IMR-90 (cell line): ENCODE measurements around the gene ELP4. TPM values are rescaled to one million over a fixed set of nuclear protein-coding genes. Genes with fewer than 3 reads are reported as not detected.

Experiments
- ATAC-seq: fragments of 200-7000 bp; cut with Tn5 transposase; 2 replicates; pipeline ENCODE4 v1.9.1; 2020; ENCODE audit warnings: low read depth, mild to moderate bottlenecking, moderate library complexity
- BruUV-seq: library from RNA; stranded (reverse); fragments of 400-500 nt; replicated peaks from 2 replicates; lab custom pipeline; 2021; lab: Mats Ljungman, UMichigan
- CTCF ChIA-PET: fragments of 300-600 bp; formaldehyde crosslinking; extraction: SDS; loops from one replicate; lab custom pipeline; 2021; ENCODE audit warnings: antibody characterized with exemption; lab: Yijun Ruan, JAX
- POLR2A ChIA-PET: fragments of 300-600 bp; sonication (Branson Sonifier 250); formaldehyde crosslinking; loops from one replicate; lab custom pipeline; 2022; ENCODE audit warnings: antibody characterized with exemption; ENCODE audit not compliant: unreplicated experiment; lab: Charles Lee
- DNase-seq: peaks from one replicate; pipeline ENCODE4 v3.0.0; 2013
- H2AFZ ChIP-seq: replicated peaks from 2 replicates; pipeline ENCODE3; 2013; ENCODE audit warnings: low read length, mild to moderate bottlenecking; ENCODE audit not compliant: poor library complexity
- H2AK5ac ChIP-seq: 2 replicates; pipeline ENCODE4 v1.6.1; 2013; ENCODE audit warnings: low read depth, low read length, inconsistent platforms
- H2AK9ac ChIP-seq: replicated peaks from 2 replicates; pipeline ENCODE3; 2013; ENCODE audit warnings: mild to moderate bottlenecking, low read depth, low read length, moderate library complexity; ENCODE audit not compliant: poor library complexity
- H2BK120ac ChIP-seq: 2 replicates; pipeline ENCODE4 v1.6.1; 2013; ENCODE audit warnings: low read depth, low read length, inconsistent platforms
- H2BK15ac ChIP-seq: 3 replicates; pipeline ENCODE4 v1.6.1; 2013; ENCODE audit warnings: low read depth, low read length, inconsistent platforms
- H2BK20ac ChIP-seq: 2 replicates; pipeline ENCODE4 v1.6.1; 2013; ENCODE audit warnings: low read depth, mild to moderate bottlenecking, inconsistent platforms, low read length, moderate library complexity
- H2BK5ac ChIP-seq: 2 replicates; pipeline ENCODE4 v1.6.1; 2013; ENCODE audit warnings: mild to moderate bottlenecking, low read depth, low read length, inconsistent platforms; ENCODE audit not compliant: poor library complexity, severe bottlenecking
- H3K14ac ChIP-seq: replicated peaks from 2 replicates; pipeline ENCODE4 v1.6.1; 2013; ENCODE audit warnings: low read depth, low read length, inconsistent platforms
- H3K18ac ChIP-seq: 2 replicates; pipeline ENCODE4 v1.6.1; 2013; ENCODE audit warnings: low read depth, low read length, control low read depth
- H3K23ac ChIP-seq: 2 replicates; pipeline ENCODE4 v1.6.1; 2013; ENCODE audit warnings: low read depth, low read length, inconsistent platforms
- H3K27ac ChIP-seq: 2 replicates; pipeline ENCODE4 v1.5.1; 2013; ENCODE audit warnings: mild to moderate bottlenecking, control low read depth, low read length; ENCODE audit not compliant: insufficient read depth
- H3K27me3 ChIP-seq: 2 replicates; pipeline ENCODE4 v1.6.1; 2013; ENCODE audit warnings: low read length; ENCODE audit not compliant: control insufficient read depth, insufficient read depth
- H3K36me3 ChIP-seq: 2 replicates; pipeline ENCODE4 v1.6.1; 2013; ENCODE audit warnings: low read length, mixed read lengths; ENCODE audit not compliant: control insufficient read depth, insufficient read depth
- H3K4ac ChIP-seq: 2 replicates; pipeline ENCODE4 v1.6.1; 2013; ENCODE audit warnings: low read depth, low read length, inconsistent platforms
- H3K4me1 ChIP-seq: 2 replicates; pipeline ENCODE4 v1.6.1; 2013; ENCODE audit warnings: low read length, mixed read lengths; ENCODE audit not compliant: control insufficient read depth, insufficient read depth
- H3K4me2 ChIP-seq: 2 replicates; pipeline ENCODE4 v1.6.1; 2013; ENCODE audit warnings: low read depth, mild to moderate bottlenecking, control low read depth, low read length, moderate library complexity
- H3K4me3 ChIP-seq: 2 replicates; pipeline ENCODE4 v1.5.1; 2013; ENCODE audit warnings: low read depth, mild to moderate bottlenecking, control low read depth, low read length, moderate library complexity; ENCODE audit not compliant: insufficient read depth
- H3K56ac ChIP-seq: 2 replicates; pipeline ENCODE4 v1.6.1; 2013; ENCODE audit warnings: low read length, inconsistent platforms; ENCODE audit not compliant: insufficient read depth; ENCODE audit errors: extremely low read depth
- H3K79me1 ChIP-seq, 2 experiments: 2 replicates each; pipeline ENCODE4 v1.6.1; 2013; ENCODE audit warnings: low read length in 2 of 2, inconsistent platforms in 1 of 2, low read depth in 1 of 2
- H3K9ac ChIP-seq: 2 replicates; pipeline ENCODE4 v1.6.1; 2013; ENCODE audit warnings: low read depth, low read length, control low read depth
- H3K9me1 ChIP-seq: 2 replicates; pipeline ENCODE4 v1.6.1; 2013; ENCODE audit warnings: low read length, inconsistent platforms; ENCODE audit not compliant: insufficient read depth
- H3K9me3 ChIP-seq: 2 replicates; pipeline ENCODE4 v1.6.1; 2013; ENCODE audit warnings: low read length; ENCODE audit not compliant: control insufficient read depth, insufficient read depth
- H4K20me1 ChIP-seq: 2 replicates; pipeline ENCODE4 v1.6.1; 2013; ENCODE audit warnings: low read length, inconsistent platforms; ENCODE audit not compliant: insufficient read depth
- H4K5ac ChIP-seq: 2 replicates; pipeline ENCODE4 v1.6.1; 2013; ENCODE audit warnings: mild to moderate bottlenecking, low read depth, low read length, control low read depth
- H4K8ac ChIP-seq, 2 experiments: 2 replicates each; pipeline ENCODE4 v1.6.1; 2013; ENCODE audit warnings: low read depth in 2 of 2, low read length in 2 of 2, control low read depth in 1 of 2, inconsistent platforms in 1 of 2
- H4K91ac ChIP-seq: 2 replicates; pipeline ENCODE4 v1.6.1; 2013; ENCODE audit warnings: low read depth, low read length, inconsistent platforms; ENCODE audit not compliant: insufficient read depth
- BHLHE40 ChIP-seq: fragments of 150-350 bp; IDR thresholded peaks from 2 replicates; pipeline ENCODE4 v1.6.1; 2016; ENCODE audit warnings: mild to moderate bottlenecking, low read depth, low read length
- CEBPB ChIP-seq: IDR thresholded peaks from 2 replicates; pipeline ENCODE4 v1.6.1; 2012; ENCODE audit warnings: low read depth, low read length, improper control_type of control experiment
- CHD1 ChIP-seq: IDR thresholded peaks from 2 replicates; pipeline ENCODE4 v1.6.1; 2012; ENCODE audit warnings: low read depth, low read length, improper control_type of control experiment
- FOS ChIP-seq: fragments of 150-350 bp; IDR thresholded peaks from 2 replicates; pipeline ENCODE4 v1.6.1; 2016; ENCODE audit warnings: low read depth, low read length
- MAFK ChIP-seq: IDR thresholded peaks from 2 replicates; pipeline ENCODE4 v1.6.1; 2012; ENCODE audit warnings: low read depth, low read length, improper control_type of control experiment
- MAZ ChIP-seq: IDR thresholded peaks from 2 replicates; pipeline ENCODE4 v1.6.1; 2012; ENCODE audit warnings: low read depth, mild to moderate bottlenecking, low read length, improper control_type of control experiment, moderate library complexity, borderline replicate concordance
- MXI1 ChIP-seq: IDR thresholded peaks from 2 replicates; pipeline ENCODE4 v1.6.1; 2012; ENCODE audit warnings: low read depth, mild to moderate bottlenecking, low read length, moderate library complexity, borderline replicate concordance
- NFE2L2 ChIP-seq: fragments of 150-350 bp; IDR thresholded peaks from 2 replicates; pipeline ENCODE4 v1.6.1; 2016; ENCODE audit warnings: low read depth, mild to moderate bottlenecking, low read length
- POLR2A ChIP-seq: IDR thresholded peaks from 2 replicates; pipeline ENCODE4 v1.6.1; 2012; ENCODE audit warnings: mild to moderate bottlenecking, low read depth, low read length
- RAD21 ChIP-seq: IDR thresholded peaks from 2 replicates; pipeline ENCODE4 v1.6.1; 2012; ENCODE audit warnings: low read length, improper control_type of control experiment
- RCOR1 ChIP-seq: IDR thresholded peaks from 2 replicates; pipeline ENCODE4 v1.6.1; 2012; ENCODE audit warnings: mild to moderate bottlenecking, low read length, improper control_type of control experiment; ENCODE audit not compliant: insufficient replicate concordance
- RFX5 ChIP-seq: IDR thresholded peaks from 2 replicates; pipeline ENCODE4 v1.8.0; 2012; ENCODE audit warnings: low read depth, mild to moderate bottlenecking, low read length, moderate library complexity
- SMC3 ChIP-seq: fragments of 150-350 bp; IDR thresholded peaks from 2 replicates; pipeline ENCODE4 v1.6.1; 2016; ENCODE audit warnings: low read depth, mild to moderate bottlenecking, antibody characterized with exemption, low read length, moderate library complexity
- WGBS, 2 experiments: methylation state at CpG; one replicate each; pipeline versions ENCODE4 v1.1.5 to v1.1.7; 2013; ENCODE audit warnings: missing lambda C conversion rate in 2 of 2; ENCODE audit not compliant: insufficient read length in 1 of 2; ENCODE audit errors: extremely low coverage in 2 of 2; 5-methylcytosine and 5-hydroxymethylcytosine counted together
- dilution Hi-C: fragments of 300-500 bp; cut with HindIII; formaldehyde crosslinking; loops from one replicate; pipeline ENCODE4 v1.14.3; 2018; ENCODE audit warnings: low sequenced_read_pairs; ENCODE audit not compliant: unreplicated experiment
- in situ Hi-C: fragments of 300-500 bp; cut with MboI; formaldehyde crosslinking; loops from 3 replicates; pipeline ENCODE4 v1.14.3; 2019; ENCODE audit warnings: low sequenced_read_pairs, inconsistent platforms, mixed read lengths
- intact Hi-C: fragments of 100-400 bp; cut with micrococcal nuclease; formaldehyde crosslinking; loops from 2 replicates; pipeline ENCODE4 v1.10.0; 2022
- polyA plus RNA-seq, 3 experiments: library from polyadenylated mRNA; depleted of rRNA; stranded (reverse); fragments of >200 nt; gene quantifications; 2 replicates each; pipeline ENCODE4 v1.2.3, GENCODE V29; 2012; ENCODE audit warnings: low replicate concordance in 1 of 3
- total RNA-seq: library from RNA; depleted of rRNA; stranded (reverse); fragments of >200 nt; gene quantifications from 2 replicates; pipeline ENCODE4 v1.2.3, GENCODE V29; 2012
- TF ChIP-seq, protein P1 (sequence below): fragments of 150-350 bp; IDR thresholded peaks from 2 replicates; pipeline ENCODE4 v1.6.1; 2016; ENCODE audit warnings: low read depth, mild to moderate bottlenecking, low read length, moderate library complexity, borderline replicate concordance
- TF ChIP-seq, protein P2 (sequence below): conservative IDR thresholded peaks from 2 replicates; pipeline ENCODE4 v1.5.1; 2012; ENCODE audit warnings: mild to moderate bottlenecking, low read depth, low read length, improper control_type of control experiment
- TF ChIP-seq, protein P3 (sequence below): fragments of 150-350 bp; IDR thresholded peaks from 2 replicates; pipeline ENCODE4 v1.6.1; 2017; ENCODE audit warnings: mild to moderate bottlenecking, antibody characterized with exemption, low read length, low read depth

Gene ELP4
- total and polyA plus RNA-seq, 2 of the 4 experiments (the other 2 are of a cell fraction), result 8.4 to 20.4 TPM

DNA sequence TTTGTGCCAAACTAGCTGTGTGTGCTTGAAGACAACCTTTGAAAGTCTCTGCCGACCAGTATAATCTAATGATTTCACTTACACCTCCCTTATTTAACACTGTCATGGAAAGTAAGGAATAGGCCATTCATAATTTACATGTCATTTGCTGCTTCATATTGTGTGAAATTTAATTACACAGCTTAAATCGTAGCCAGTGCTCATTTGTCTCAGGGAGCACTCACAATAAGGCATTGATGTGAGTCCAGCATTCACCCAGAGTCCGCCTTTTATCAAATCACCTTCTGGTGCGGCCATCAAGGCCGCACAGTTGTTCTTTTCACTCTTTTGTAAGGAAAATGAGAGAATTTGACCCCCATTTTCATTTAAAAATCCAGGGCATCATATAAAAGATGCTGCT is 254.7 kb downstream of the ELP4 start:
- TF ChIP-seq FOS, result no peak
- no peak for TF ChIP-seq MXI1
- TF ChIP-seq RFX5, result no peak
- TF ChIP-seq MAZ, result no peak
- no peak for TF ChIP-seq CEBPB
- TF ChIP-seq, protein P1, sequence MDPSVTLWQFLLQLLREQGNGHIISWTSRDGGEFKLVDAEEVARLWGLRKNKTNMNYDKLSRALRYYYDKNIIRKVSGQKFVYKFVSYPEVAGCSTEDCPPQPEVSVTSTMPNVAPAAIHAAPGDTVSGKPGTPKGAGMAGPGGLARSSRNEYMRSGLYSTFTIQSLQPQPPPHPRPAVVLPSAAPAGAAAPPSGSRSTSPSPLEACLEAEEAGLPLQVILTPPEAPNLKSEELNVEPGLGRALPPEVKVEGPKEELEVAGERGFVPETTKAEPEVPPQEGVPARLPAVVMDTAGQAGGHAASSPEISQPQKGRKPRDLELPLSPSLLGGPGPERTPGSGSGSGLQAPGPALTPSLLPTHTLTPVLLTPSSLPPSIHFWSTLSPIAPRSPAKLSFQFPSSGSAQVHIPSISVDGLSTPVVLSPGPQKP, result no peak
- no peak for TF ChIP-seq CHD1
- TF ChIP-seq NFE2L2, result no peak
- TF ChIP-seq BHLHE40, result no peak
- TF ChIP-seq, protein P2, sequence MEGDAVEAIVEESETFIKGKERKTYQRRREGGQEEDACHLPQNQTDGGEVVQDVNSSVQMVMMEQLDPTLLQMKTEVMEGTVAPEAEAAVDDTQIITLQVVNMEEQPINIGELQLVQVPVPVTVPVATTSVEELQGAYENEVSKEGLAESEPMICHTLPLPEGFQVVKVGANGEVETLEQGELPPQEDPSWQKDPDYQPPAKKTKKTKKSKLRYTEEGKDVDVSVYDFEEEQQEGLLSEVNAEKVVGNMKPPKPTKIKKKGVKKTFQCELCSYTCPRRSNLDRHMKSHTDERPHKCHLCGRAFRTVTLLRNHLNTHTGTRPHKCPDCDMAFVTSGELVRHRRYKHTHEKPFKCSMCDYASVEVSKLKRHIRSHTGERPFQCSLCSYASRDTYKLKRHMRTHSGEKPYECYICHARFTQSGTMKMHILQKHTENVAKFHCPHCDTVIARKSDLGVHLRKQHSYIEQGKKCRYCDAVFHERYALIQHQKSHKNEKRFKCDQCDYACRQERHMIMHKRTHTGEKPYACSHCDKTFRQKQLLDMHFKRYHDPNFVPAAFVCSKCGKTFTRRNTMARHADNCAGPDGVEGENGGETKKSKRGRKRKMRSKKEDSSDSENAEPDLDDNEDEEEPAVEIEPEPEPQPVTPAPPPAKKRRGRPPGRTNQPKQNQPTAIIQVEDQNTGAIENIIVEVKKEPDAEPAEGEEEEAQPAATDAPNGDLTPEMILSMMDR, result no peak
- TF ChIP-seq, protein P3, sequence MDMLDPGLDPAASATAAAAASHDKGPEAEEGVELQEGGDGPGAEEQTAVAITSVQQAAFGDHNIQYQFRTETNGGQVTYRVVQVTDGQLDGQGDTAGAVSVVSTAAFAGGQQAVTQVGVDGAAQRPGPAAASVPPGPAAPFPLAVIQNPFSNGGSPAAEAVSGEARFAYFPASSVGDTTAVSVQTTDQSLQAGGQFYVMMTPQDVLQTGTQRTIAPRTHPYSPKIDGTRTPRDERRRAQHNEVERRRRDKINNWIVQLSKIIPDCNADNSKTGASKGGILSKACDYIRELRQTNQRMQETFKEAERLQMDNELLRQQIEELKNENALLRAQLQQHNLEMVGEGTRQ, result no peak
- no peak for TF ChIP-seq POLR2A
- TF ChIP-seq MAFK, result no peak
- no peak for TF ChIP-seq SMC3
- no peak for TF ChIP-seq RAD21
- TF ChIP-seq RCOR1, result no peak
- Histone ChIP-seq H3K27me3 (no peaks in the 10 kb centered on the region), H3K9ac (no peak overlapping the region), H3K9me3 (no peaks in the 10 kb centered on the region), H4K5ac (no peak overlapping the region), H2AK5ac (no peak overlapping the region), H3K79me1 (no peaks in the 10 kb centered on the region), H2AK9ac (no peak overlapping the region), H3K18ac (no peak overlapping the region), H3K14ac (no peak overlapping the region), H3K4ac (no peak overlapping the region), H3K56ac (no peak overlapping the region), H3K4me3 (no peak overlapping the region), H2BK20ac (no peak overlapping the region), H3K4me1 (no peaks in the 10 kb centered on the region), H3K9me1 (no peaks in the 10 kb centered on the region), H4K20me1 (no peaks in the 10 kb centered on the region), H4K8ac (no peak overlapping the region), H3K4me2 (no peak overlapping the region), H3K36me3 (no peaks in the 10 kb centered on the region), H2BK120ac (no peak overlapping the region), H2AFZ (no peak overlapping the region), H2BK5ac (no peak overlapping the region), H4K91ac (no peak overlapping the region), H3K27ac (no peak overlapping the region), H2BK15ac (no peak overlapping the region), H3K23ac (no peak overlapping the region)
- no peak for DNase-seq
- CTCF ChIA-PET, result interaction anchor here (0.6 to 0.9 kb wide), 2 partner anchors 13 to 140 kb away, joined by 3 read pairs; no protein-coding TSS in a partner anchor
- POLR2A ChIA-PET, result interaction anchor here (0.6 kb wide), 1 partner anchor 82 kb away, joined by 4 read pairs; no protein-coding TSS in a partner anchor
- no peak for ATAC-seq
- intact Hi-C loops (no loop called here), dilution Hi-C loops (no loop called here), in situ Hi-C loops (no loop called here)
- BruUV-seq, result no TSS peak
- 60% methylated on average over 1 of the region's 5 CpGs; no CpG with 5 or more reads in 1 of the 2 experiments for WGBS, 2 experiments
